ENCODE measurements around the gene PID1. TPM values are rescaled to one million over a fixed set of nuclear protein-coding genes. Genes with fewer than 3 reads are reported as not detected.

PID1 gene
- polyA plus RNA-seq, 3 donors: 61.8 to 117 (median 62.3) TPM

DNA sequence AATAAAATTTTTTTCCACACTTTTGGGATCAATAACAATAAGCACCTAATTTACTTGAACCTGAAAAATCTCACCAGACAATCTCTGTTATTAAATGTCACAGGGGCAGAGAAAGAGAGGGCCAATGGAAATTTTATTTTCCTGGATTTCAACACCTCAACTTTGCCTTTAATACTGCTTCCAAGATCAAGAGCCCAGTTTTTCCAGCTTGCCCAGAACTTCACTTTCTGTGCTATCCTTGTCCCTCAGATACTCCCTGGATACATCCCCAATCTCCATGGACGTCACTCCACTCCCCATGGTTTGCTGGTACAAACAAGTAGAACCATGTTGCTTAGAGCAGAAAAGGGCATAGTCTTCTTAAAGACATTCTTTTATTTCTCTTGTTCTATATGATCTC is 29.3 kb upstream of the PID1 start:
- Histone ChIP-seq H2AFZ (ENCODE audit: insufficient read depth, low read depth, low read length, poor library complexity, severe bottlenecking) (no peak overlapping the region), H4K20me1 (ENCODE audit: insufficient read depth, low read length) (no peaks in the 10 kb centered on the region), H3K27me3 (ENCODE audit: control insufficient read depth in 2 of 2, insufficient read depth in 2 of 2, low read length in 2 of 2) (no peaks in the 10 kb centered on the region), H3K9ac (ENCODE audit: insufficient read depth, low read length, poor library complexity, severe bottlenecking) (peak overlapping the region; percentile 27), H3K4me2 (replicated peaks; ENCODE audit: extremely low read depth, low read length, poor library complexity, severe bottlenecking) (no peak overlapping the region), H3K4me3 (replicated peaks in 1 of 3; ENCODE audit: low read depth in 2 of 3, low read length in 3 of 3) (no peak overlapping the region), H3K79me2 (ENCODE audit: insufficient read depth, low read length) (no peaks in the 10 kb centered on the region), H3K27ac (ENCODE audit: low read depth in 1 of 2, low read length in 2 of 2) (peak overlapping the region; percentile 95 to 100), H3K9me3 (replicated peaks in 1 of 2; ENCODE audit: control insufficient read depth in 1 of 2, insufficient read depth in 1 of 2, low read length in 2 of 2) (no peaks in the 10 kb centered on the region), H3K36me3 (replicated peaks in 1 of 2; ENCODE audit: control insufficient read depth in 1 of 2, insufficient read depth in 2 of 2, low read length in 2 of 2) (no peaks in the 10 kb centered on the region), H3K4me1 (ENCODE audit: control insufficient read depth in 1 of 2, insufficient read depth in 2 of 2, low read length in 2 of 2) (peaks cover 68 to 82% of the 10 kb centered on the region in 2 donors)
- H3K27ac Mint-ChIP-seq: peak overlapping the region; percentile 100
- no CpG with 5 or more reads among the region's 1 CpG for WGBS (ENCODE audit: insufficient coverage)
- peaks cover 0 to 11% (median 5%) of the 10 kb centered on the region in 7 donors for H3K9me3 Mint-ChIP-seq
- TF ChIP-seq, protein P1, sequence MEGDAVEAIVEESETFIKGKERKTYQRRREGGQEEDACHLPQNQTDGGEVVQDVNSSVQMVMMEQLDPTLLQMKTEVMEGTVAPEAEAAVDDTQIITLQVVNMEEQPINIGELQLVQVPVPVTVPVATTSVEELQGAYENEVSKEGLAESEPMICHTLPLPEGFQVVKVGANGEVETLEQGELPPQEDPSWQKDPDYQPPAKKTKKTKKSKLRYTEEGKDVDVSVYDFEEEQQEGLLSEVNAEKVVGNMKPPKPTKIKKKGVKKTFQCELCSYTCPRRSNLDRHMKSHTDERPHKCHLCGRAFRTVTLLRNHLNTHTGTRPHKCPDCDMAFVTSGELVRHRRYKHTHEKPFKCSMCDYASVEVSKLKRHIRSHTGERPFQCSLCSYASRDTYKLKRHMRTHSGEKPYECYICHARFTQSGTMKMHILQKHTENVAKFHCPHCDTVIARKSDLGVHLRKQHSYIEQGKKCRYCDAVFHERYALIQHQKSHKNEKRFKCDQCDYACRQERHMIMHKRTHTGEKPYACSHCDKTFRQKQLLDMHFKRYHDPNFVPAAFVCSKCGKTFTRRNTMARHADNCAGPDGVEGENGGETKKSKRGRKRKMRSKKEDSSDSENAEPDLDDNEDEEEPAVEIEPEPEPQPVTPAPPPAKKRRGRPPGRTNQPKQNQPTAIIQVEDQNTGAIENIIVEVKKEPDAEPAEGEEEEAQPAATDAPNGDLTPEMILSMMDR (IDR thresholded peaks at IDR 0.05): no peak
- peaks cover 73% of the 10 kb centered on the region for H3K4me1 Mint-ChIP-seq
- no peak for DNase-seq
- H3K4me3 Mint-ChIP-seq: peak overlapping the region in 1 of 2 donors; percentile 49
- peaks cover 0 to 6% (median 2%) of the 10 kb centered on the region in 3 donors for H3K27me3 Mint-ChIP-seq (ENCODE audit: low read depth in 3 of 3)
- intact Hi-C loops (cut with micrococcal nuclease): loop anchor here in 1 of 2 donors (2.0 kb wide), 1 partner anchor 18 kb away; no protein-coding TSS in a partner anchor
- H3K36me3 Mint-ChIP-seq: peaks cover 11 to 25% of the 10 kb centered on the region in 2 donors

DNA sequence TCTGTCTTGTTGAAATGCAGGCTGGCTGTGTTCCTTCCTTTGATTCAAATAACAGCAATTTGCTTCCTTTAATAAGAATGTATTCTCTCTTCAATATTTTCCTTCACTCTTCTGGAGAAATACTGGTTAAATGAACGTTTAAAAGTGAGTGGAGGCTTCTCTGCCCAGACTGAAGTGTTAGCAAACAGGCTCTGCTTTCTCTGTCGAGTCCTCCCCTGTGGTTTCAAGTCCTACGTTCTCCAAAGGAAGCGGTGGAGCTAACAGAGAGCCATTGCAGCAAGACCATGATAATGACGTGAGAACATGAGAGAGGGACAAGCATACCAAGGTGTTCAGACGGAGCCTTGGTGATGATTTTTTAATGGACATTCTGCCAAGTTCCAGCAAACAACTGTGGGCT is 26.2 kb upstream of the PID1 start:
- H3K4me3 Mint-ChIP-seq: peak overlapping the region; percentile 4 to 59
- no peaks in the 10 kb centered on the region for H3K36me3 ChIP-seq (replicated peaks in 1 of 2; ENCODE audit: control insufficient read depth in 1 of 2, insufficient read depth in 2 of 2, low read length in 2 of 2)
- H3K4me2 ChIP-seq (replicated peaks; ENCODE audit: extremely low read depth, low read length, poor library complexity, severe bottlenecking): peak overlapping the region; percentile 37
- H4K20me1 ChIP-seq (ENCODE audit: insufficient read depth, low read length): no peaks in the 10 kb centered on the region
- no peak overlapping the region for H2AFZ ChIP-seq (ENCODE audit: insufficient read depth, low read depth, low read length, poor library complexity, severe bottlenecking)
- no peaks in the 10 kb centered on the region for H3K79me2 ChIP-seq (ENCODE audit: insufficient read depth, low read length)
- H3K27ac Mint-ChIP-seq: peak overlapping the region; percentile 95 to 100 (median 98)
- peaks cover 0 to 8% (median 5%) of the 10 kb centered on the region in 7 donors for H3K9me3 Mint-ChIP-seq
- H3K27ac ChIP-seq (ENCODE audit: low read depth in 1 of 2, low read length in 2 of 2): peak overlapping the region; percentile 84 to 96
- WGBS (ENCODE audit: insufficient coverage): 6% methylated on average over 5 of the region's 6 CpGs
- H3K4me1 ChIP-seq (ENCODE audit: control insufficient read depth in 1 of 2, insufficient read depth in 2 of 2, low read length in 2 of 2): peaks cover 76 to 80% of the 10 kb centered on the region in 2 donors
- H3K27me3 ChIP-seq (ENCODE audit: control insufficient read depth in 2 of 2, insufficient read depth in 2 of 2, low read length in 2 of 2): no peaks in the 10 kb centered on the region
- peaks cover 0 to 6% (median 2%) of the 10 kb centered on the region in 3 donors for H3K27me3 Mint-ChIP-seq (ENCODE audit: low read depth in 3 of 3)
- peak overlapping the region in 1 of 3 experiments; percentile 30 for H3K4me3 ChIP-seq (replicated peaks in 1 of 3; ENCODE audit: low read depth in 2 of 3, low read length in 3 of 3)
- peaks cover 71% of the 10 kb centered on the region for H3K4me1 Mint-ChIP-seq
- no peaks in the 10 kb centered on the region for H3K9me3 ChIP-seq (replicated peaks in 1 of 2; ENCODE audit: control insufficient read depth in 1 of 2, insufficient read depth in 1 of 2, low read length in 2 of 2)
- peak; percentile 85 to 88 (median 85) for DNase-seq
- intact Hi-C loops (cut with micrococcal nuclease): no loop called here
- H3K9ac ChIP-seq (ENCODE audit: insufficient read depth, low read length, poor library complexity, severe bottlenecking): peak overlapping the region; percentile 60
- TF ChIP-seq, protein P1 (IDR thresholded peaks at IDR 0.05): no peak
- H3K36me3 Mint-ChIP-seq: peaks cover 12 to 20% of the 10 kb centered on the region in 2 donors
